GM19023 (cell line): Measurements from ENCODE around the gene TP73.

Experiments
- ATAC-seq: cut with Tn5 transposase; IDR thresholded peaks from one replicate; pipeline ENCODE4 v1.9.1; 2021; ENCODE audit warnings: mild to moderate bottlenecking, moderate library complexity; ENCODE audit not compliant: unreplicated experiment

Gene TP73

DNA sequence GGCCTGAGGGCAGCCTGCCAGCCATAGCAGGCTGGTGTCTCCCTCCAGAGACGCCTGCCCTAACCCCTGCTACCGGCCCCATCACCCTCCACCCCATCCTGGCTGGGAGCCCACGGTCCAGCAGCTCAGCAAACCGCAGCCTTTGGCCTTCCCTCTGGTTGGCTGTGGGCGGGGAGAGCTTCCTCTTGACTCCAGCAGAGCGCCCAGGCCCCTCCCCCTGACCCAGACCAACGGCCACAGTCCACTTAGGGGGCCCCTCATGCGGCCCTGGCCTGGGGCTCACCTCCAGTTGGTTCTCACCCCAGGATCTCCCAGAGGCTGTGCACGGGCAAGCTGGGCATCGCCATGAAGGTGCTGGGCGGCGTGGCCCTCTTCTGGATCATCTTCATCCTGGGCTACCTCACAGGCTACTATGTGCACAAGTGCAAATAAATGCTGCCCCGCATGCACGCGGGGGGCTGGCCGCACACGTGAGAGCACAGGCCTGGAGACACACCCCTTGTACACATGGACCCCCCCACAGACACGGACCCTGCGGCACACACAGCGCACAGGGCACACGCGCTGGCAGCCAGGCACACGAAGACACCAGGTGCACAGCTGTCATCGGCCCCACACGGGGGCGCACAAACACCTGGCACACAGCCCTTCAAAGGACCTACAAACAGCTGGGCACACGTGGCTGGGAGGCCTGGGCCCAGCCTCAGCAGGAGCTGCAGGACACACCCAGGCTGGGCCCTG, 123.3 kb downstream of the TP73 start:
- no peak for ATAC-seq

DNA sequence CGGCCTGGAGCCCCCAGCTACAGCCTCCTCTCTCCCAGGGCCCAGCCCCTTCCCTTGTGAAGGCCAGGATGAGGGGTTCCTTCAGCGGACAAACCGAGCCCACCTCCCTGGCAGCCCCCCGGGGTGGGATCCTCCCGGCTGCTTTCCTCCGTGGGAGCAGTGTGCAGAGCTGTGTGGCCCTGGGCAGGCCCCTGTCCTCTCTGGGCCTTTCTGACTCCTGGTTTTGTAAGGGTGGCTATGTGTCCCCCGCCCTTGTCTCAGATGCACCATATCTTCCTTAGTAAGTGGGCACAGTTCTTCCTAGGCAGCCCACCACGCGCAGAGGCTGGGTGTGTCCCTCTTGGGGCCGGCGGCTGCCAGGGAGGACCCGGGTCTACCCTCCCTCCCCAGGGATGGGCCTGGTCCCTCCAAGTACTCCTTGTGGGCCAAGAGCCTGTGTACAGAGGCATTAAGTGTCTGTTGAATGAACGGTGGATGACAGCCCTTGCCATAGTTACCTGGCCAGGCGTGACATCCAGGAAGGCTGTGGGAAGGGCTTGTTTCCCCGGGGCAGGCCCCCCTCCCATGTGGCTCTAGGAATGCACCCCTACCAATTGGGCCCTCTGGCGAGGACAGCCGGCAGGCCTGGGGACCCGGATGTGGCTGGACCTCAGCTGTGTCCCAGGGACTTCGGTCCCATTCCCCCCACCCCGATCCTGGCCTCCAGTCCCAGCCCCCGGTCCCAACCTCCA, 124.1 kb downstream of the TP73 start:
- no peak for ATAC-seq

DNA sequence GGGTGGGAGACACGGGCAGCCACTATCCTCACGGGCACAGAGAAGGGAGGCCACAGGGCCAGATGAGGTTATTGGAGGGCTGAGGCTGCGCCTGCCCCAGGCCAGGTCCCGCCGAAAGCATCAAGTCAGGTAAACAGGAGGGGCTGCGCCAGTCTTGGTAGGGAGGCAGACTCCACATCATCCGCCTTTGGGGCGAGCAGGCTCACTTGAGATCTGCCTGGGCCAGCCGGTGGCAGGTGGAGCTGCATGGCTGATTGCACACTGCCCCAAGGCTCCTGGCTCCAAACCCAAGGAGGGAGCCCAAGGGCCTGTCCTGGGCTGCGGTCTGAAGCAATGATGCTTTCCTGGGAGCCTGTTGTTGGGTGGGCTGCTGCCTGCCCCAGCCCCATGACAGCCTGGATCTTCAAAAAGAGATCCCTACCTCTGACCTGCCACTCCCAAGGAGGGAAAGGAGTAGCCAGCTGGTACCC, 124.8 kb downstream of the TP73 start:
- no peak for ATAC-seq

DNA sequence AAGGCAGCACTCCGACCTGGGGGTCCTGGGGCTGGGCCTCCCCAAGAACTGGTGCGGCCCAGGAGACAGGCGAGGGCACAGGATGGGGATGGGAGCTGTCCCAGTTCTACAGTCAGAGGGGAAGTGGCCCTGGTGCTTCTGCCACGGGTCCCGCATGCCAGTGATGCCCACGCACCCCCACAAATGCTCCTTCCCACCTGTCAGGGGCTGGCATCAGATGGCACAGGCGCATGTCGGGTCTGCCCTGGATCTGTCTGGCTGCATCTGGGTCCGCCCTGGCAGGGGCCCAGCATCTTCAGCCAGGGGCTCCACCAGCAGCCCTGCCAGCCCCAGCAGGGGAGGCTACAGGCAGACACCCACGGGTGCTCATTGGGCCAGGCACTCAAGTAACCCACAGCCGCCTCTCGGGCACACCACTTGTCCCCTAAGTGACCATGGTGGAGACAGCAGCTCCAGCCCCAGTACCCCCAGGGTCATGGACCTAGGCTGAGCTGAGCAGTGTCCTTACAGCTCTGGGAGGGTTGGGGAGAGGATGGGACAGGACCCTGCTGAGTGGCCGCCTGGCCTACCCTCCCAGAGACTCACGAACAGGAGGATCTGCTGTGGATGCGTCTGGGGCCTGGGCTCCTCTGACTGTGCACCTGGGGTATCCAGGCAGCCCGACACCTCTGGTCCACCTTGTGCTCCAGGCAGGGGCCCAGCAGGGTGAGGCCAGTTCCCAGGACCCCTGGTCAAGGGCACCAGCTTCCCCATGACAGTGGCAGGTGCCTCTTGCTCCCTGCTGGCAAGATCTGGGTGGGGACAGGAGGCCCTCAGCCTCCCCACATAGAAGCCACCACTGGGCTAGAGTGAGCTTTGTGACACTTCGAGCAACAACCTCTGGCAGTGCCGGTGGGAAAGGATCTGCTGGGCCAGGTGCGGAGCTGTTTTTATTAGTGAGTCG, 125.6 kb downstream of the TP73 start:
- ATAC-seq = no peak

DNA sequence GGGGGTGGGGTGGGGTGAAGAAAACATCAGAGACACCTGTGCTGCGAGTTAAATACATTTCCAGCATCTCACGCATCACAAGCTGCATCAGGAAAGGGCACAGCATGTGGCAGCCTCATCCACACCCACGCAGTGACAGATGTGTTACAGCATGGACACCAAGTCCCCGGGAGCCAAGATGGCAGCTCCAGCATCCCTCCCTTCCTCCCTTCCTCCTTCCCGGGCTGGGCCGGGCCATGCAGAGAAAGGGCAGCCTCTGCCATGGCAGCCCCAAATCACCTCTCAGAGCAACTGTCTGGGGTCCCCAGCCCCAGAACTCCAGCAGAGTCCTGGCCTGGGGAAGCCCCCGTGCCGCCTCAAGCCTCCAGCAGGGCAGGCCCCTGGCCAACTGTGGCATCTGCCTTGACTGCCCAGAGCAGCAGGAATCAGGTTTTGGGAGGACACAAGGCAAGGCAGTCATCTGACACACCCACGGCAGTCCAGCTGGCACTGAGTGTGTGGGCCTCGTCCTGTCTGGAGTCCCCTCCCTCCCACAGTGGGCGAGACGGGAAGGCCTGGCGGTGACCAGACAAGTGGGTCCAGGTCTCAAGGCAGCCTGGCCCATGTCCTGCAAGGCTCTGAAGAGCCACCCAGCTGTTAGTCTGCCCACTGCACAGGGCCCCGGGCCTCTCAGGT, 126.4 kb downstream of the TP73 start:
- no peak for ATAC-seq

DNA sequence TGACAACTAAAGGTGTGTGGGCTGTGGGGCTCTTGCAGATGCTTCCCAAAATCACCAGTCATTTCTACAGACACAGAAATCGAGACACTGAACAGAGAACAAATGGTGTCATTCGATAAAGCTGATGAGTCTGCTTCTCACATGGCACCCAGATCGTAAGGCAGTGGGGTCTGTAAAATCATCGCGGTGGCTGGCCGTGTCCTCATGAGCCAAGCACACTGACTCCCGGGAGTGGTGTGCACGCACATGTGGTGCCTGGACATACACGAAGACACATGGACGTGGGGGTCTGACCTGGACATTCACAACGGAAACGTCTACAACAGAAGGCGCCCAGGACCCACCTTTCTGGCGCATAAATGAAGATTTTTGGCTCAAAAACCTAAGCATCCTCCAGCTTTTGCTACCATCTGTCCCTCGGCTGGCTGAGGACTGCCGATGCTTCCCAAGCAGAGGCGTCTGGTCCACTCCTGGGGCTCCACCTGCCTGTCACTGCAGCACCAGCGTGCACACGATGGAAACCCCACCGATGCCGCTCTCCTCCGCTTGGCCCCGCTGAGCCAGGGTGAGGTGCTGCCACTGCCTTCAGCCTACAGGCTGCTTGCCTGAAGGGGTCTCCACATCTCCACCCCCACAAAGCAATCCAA, 127.1 kb downstream of the TP73 start:
- ATAC-seq = no peak

DNA sequence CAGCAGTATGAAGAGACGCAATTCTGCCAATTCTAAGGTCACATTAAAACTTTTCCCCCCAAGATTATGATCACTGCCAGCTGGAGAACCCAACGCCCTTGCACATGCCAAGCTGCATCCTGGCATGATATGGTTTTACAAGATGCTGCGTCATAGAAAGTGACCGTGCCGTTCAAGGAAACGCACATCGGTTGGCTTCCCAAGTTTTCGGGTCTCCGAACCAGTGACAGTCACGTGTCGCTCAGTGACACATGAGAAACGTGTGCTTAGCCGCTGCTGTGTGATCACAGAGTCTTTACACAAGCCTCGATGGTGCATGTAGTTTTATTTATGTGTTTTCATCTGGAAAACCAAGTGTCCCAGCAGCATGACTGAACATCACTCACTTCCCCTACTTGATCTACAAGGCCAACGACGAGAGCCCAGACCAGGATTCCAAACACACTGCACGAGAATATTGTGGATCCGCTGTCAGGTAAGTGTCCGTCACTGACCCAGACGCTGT, 127.6 kb downstream of the TP73 start:
- no peak for ATAC-seq

DNA sequence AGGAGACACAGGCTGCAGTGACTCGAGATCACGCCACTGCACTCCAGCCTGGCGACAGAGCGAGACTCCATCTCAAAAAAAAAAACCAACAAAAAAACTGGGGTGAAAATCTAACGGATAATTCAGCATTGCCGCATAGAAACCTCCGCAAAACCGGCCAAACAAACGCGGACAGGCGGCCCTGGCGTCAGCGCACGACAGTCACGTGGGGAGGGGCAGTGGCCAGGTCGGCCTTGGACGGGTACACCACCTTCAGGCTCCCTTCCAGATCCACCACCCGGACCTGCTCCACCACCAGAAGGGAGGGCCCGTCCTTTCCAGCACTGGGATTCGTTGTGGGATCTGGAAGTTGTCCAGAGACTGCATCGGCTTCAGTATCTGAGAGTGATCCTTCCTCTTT, 128.6 kb downstream of the TP73 start:
- no peak for ATAC-seq

DNA sequence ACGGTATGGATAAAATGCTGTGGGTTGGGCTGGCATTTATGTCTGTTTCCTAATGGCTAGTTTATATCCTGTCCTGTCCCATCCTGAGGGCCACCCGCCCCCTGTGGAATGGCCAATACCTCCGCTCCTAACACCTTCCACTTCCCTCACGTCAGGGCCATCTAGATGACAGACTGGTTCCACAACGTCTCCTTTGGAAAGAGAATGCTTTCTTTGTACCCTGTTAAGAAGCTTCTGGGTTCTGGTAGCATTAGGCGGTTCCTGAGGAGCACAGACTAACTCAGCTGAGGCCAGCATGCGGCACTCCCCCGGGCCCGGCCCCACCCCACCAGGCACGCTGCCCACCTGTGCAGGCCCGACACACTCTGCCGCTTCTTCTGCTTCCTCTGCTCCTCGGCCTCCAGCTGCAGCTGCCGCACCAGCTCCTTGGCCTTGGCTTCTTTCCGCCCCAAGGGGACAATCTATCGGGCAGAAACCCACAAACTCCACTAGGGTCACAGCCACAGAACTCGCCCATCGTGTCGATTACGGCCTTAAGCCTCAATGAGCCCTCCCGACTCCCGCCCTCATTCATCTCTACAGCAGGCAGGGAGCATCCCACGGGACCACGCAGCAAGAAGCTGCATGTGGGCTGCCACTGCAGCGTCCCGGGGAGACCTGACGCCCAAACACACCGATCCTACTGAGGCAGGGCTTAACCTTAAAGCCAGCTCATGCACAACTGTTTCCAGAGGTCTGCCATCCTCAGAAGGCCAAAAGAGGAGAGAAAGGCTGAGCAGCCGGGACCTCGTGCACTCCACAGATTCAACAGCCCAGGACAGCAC, 131.5 kb downstream of the TP73 start:
- no peak for ATAC-seq

DNA sequence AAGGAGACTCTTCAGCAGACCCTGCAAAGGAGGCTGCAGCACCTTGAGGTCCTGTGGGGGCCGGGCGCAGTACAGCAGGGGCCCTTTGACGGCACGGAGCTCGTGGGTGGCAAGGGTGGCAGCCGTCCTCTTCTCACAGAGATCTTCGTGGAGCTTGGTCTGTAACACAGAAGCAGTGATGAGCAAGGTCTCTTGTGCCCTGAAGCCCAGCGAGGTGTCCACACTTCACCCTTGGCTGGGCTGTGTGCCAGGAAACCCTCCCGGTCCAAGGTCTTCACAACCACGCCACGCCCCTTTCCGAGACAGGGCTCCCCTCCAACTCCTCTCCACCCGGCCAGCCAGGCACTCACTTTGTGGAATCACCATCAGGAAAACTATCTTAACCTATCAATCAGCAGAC, 132.7 kb downstream of the TP73 start:
- no peak for ATAC-seq

DNA sequence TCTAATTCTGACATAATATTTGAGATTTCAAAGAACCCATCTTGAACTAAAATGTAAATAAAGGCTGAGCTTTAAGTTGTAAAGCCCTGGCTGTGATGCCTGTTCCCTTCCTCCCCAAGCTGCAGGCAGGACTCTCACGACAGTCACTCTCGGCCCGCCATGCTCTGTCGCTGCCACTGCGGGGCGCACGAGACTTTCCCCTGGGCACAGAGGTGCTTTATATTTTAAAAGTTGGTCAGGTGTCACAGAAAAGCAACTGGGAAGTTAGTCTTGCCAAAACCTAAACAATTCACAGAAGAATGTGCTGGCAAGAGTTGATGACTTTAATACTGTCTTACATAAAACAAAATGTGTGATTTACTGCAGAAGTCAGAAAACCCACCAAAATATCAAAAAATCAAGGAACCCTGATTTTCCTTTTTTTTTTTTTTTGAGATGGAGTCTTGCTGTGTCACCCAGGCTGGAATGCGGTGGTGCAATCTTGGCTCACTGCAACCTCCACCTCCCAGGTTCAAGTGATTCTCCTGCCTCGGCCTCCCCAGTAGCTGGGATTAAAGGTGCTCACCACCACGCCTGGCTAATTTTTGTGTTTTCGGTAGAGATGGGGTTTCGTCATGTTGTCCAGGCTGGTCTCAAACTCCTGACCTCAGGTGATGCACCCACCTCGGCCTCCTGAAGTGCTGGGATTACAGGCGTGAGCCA, 133.3 kb downstream of the TP73 start:
- ATAC-seq = no peak
